Activated CD8-positive, alpha-beta memory T cell treated with anti-CD3 and anti-CD28 coated beads, Interleukin-2, amount 50 U/mL, for 24 hours (primary cell): ENCODE results near the gene FCN2.

ENCODE experiments used
- DNase-seq: peaks from one replicate; pipeline ENCODE4 v3.0.0-alpha.2; 2020; ENCODE audit errors: extremely low read depth

Gene FCN2

DNA sequence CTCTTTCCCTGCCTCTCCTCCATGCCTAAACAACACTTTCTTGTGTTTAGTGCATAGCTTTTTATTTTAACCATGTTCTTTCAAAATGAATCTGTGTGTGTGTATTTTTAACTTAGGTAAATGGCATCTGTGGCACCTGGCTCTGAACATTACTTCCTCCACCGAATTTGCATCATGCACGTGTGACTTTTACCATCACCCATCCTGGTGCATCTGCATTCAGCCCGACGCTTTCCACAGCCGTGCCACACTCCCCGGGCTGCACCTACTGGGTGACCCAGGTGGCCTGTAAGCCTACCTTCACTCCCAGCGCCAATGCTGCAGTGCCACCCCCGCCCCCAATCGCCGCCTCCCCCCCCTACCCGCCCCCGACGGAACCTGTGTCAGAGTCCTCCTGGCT is 49.8 kb downstream of the FCN2 start:
- no peak for DNase-seq

DNA sequence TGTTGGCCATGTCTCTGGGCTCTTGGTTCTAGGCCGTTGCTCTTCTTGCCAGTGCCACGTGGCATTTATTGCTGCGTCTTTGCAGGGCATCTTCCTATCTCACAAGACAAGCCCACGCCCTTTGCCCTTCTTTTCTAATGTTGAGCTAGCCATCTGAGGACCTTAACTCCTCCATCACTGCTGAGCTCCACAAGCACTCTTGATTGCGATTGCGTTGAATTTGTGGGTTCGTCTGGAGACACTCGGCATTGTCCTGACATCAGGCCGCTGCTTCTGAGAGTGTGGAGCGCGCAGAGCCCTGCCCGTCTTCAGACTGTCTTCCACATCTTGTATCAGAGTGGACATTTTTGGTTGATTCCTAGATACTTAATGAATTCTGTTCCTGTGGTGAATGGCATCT is 51.6 kb downstream of the FCN2 start:
- no peak for DNase-seq

DNA sequence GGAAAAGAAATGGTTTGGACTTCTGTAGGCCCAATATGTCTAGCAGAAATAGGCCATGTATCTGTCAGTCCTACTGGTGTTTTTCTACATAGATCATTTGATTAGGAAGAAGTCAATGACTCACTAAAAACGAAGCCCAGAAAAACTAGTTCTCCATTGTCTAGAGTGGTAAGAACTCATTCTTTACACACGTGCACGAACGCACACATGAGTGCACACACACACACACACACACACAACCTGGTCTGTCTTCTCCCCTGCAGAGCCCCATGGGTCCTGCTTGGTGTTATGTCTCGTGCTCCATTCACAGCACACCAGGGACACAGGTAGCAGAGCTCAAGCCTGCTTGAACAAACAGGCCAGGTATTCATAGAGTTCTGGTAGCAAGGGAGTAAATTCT is 52.0 kb downstream of the FCN2 start:
- DNase-seq: no peak

DNA sequence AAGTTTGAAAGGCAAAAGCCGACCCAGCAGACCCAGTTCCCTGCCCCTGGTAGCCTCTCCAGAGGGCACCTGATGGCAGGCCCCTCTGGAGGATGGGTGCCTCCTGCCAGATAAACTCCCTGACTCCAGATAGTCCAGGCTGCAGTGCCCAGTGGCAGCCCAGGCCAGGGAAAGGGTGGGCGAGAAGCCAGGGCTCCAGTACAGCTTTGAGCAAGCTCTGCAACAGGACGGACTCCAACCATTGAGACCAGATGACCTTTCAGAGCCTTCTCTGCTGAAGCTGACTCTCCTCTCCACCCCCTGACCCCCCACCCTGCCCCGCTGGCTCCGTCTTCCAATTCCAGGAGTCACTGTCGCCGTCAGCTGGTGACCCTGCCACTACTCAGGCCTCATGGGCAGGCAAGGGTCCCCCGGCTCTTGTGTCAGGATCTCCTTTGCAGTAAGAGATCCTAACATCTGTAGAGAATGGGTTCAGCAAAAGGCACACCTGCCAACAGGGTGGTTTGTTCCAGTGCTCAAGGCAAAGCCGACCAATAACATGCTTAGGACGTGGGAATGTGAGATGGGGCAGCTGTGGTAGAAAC is 52.6 kb downstream of the FCN2 start:
- no peak for DNase-seq

DNA sequence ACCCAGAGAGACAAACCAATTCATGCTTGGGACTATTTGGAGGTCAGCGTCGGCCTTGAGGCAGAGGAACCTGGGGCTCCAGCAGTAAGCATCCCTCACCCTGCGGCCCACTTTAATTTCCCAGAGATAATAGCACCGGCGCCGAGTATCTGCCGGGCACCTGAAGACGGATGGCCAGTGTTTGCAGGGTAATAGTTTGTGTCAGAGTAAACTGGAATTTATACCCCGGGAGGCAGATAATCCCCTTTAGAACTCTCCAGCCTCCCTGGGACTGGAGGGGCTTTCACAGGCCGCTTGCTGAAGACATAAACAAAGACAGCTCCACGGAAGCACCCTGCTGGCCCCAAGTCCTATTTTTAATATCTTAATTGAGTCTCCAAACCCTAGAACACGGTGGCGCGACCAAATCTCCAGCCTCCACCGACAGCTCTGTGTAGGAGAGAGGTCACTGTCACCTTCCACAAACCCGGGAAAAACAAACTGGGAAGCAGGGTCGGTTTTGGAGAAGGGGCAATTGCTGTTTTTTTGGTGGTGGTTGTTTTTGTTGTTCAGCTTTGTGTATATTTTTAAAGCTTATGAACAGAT is 54.5 kb downstream of the FCN2 start:
- DNase-seq: no peak

DNA sequence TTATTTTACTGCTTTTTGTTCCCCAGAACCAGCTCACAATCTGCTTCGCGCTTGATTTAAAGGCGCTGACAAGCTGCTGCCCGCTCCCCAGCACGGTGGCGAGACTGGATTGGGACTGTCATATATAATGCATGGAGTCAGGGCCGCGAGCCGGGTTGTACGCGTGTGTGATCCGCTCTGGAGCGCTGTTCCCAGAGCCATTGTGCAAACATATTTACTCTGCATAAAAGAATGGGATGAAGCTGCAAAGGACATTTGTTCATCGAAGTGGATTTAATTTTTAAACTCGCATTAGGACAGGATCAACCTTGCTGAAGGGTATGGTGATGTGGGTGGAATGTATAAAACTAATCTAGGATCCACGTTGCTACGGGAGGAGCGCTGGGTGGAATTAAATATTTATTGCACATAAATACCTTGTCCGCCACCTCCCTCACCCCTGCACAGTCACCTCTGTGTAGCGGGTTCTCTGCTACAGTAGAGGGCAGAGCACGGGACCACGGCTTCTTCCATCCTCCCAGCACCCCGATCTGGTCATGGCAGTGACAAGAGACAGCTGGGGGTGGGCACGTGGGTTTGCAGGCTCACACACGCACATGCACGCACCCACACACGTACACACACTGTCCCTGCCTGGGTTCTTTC is 55.2 kb downstream of the FCN2 start:
- DNase-seq: no peak

DNA sequence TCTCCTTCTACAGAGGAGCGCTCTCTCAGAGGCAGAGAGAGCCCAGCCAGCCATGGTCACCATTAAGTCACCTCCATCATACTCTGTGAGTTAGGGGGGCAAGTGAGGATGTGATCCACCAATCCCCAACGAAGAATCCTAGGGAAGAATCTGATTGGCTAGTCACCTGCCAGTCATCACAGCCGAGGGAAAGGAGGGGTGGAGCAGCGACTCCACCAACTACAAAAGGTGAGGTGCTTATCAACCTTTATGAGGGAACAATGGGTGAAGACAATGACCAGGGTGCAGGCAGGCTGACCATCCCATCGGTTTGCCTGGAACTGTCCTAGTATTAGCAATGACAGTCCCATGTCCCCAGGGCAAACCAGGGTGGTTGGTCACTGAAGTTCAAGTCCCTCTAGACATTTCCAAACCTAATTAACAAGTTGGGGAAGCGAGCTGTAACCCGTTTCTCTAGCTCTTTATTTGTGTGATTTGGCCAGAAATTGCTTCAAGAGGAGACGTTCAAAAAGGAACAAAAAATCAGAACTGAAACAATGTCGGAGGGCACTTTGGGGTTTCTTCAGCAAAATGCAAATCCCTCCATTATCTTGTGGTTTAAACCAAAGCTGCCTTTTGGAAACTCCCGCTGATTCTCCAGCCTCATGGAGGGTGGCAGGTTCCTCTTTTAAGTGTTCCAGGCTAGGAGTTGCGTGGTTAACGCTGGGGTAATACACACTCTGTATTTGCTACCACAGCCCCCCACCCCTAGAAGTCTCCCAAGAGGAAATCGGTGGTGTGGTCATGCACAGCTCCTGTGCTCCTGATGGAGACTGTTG is 55.9 kb downstream of the FCN2 start:
- no peak for DNase-seq
